Mesothelial cell of epicardium (in vitro differentiated cells): ENCODE results near the gene DLG3. TPM values are rescaled to one million over a fixed set of nuclear protein-coding genes. Genes with fewer than 3 reads are reported as not detected.

Experiments used
- DNase-seq, 2 experiments: peaks; one replicate each; pipeline ENCODE4 v3.0.0; 2021; ENCODE audit warnings: low spot score in 2 of 2; ENCODE audit not compliant: unreplicated experiment in 2 of 2
- H3K27ac Mint-ChIP-seq: 2 replicates; pipeline ENCODE4 v1.8.0; 2021; ENCODE audit warnings: mixed read lengths
- H3K27me3 Mint-ChIP-seq: 2 replicates; pipeline ENCODE4 v1.8.0; 2021; ENCODE audit warnings: low read depth, mixed read lengths
- H3K36me3 Mint-ChIP-seq: 2 replicates; pipeline ENCODE4 v1.8.0; 2021; ENCODE audit warnings: mixed read lengths
- H3K4me1 Mint-ChIP-seq: 2 replicates; pipeline ENCODE4 v1.8.0; 2021; ENCODE audit warnings: mixed read lengths
- H3K4me3 Mint-ChIP-seq: 2 replicates; pipeline ENCODE4 v1.8.0; 2021; ENCODE audit warnings: mild to moderate bottlenecking, moderate library complexity, mixed read lengths
- H3K9me3 Mint-ChIP-seq: 2 replicates; pipeline ENCODE4 v1.8.0; 2021; ENCODE audit warnings: mixed read lengths
- total RNA-seq: library from RNA; stranded (reverse); gene quantifications from 3 replicates; pipeline ENCODE4 v1.2.1, GENCODE V29; 2021
- TF ChIP-seq, protein P1 (sequence below): fragments of 200-600 bp; sonication (generic); IDR thresholded peaks from one replicate; pipeline ENCODE4 v1.5.0; 2021; ENCODE audit warnings: antibody characterized with exemption; ENCODE audit not compliant: unreplicated experiment

The DLG3 gene
- total RNA-seq, 1 donor from 2014 or later, result 39.1 TPM

DNA sequence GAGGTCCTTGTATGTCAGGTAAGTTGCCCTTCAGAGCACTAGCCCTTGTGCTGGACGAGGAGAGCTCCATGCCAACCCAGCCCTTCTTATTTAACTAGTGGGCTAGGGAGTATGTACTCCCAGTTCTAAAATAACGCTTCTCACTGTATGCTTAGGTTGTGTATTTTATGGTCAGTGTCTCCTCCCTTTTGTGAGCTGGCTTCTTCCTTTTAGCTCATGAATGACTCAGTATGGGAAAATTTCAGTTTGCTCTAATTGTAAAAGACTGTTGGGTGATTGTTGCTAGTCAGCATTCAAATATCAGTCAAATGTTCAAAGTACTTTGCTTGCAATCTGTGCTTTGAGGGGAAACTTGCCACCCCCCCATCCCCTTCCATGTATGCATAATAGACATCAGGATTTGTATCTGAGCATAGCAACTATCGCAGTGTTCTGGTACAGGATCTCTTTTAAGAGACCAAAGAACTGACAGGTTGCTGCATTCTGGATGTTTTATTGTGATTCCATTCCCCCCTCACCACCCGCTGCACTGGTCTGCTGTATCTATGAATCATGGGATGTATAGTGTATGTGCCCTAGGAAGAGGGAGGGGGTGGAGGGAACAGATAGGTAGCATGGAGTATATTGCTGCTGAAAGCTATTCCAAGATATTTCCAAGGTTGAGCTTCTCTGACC is 34.7 kb downstream of the DLG3 start:
- DNase-seq, result no peak
- peaks cover 52% of the 10 kb centered on the region for H3K4me1 Mint-ChIP-seq
- peak overlapping the region; percentile 81 for H3K27ac Mint-ChIP-seq
- peaks cover 15% of the 10 kb centered on the region for H3K9me3 Mint-ChIP-seq
- TF ChIP-seq, protein P1, sequence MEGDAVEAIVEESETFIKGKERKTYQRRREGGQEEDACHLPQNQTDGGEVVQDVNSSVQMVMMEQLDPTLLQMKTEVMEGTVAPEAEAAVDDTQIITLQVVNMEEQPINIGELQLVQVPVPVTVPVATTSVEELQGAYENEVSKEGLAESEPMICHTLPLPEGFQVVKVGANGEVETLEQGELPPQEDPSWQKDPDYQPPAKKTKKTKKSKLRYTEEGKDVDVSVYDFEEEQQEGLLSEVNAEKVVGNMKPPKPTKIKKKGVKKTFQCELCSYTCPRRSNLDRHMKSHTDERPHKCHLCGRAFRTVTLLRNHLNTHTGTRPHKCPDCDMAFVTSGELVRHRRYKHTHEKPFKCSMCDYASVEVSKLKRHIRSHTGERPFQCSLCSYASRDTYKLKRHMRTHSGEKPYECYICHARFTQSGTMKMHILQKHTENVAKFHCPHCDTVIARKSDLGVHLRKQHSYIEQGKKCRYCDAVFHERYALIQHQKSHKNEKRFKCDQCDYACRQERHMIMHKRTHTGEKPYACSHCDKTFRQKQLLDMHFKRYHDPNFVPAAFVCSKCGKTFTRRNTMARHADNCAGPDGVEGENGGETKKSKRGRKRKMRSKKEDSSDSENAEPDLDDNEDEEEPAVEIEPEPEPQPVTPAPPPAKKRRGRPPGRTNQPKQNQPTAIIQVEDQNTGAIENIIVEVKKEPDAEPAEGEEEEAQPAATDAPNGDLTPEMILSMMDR, result no peak
- H3K36me3 Mint-ChIP-seq, result peaks cover 3% of the 10 kb centered on the region
- H3K27me3 Mint-ChIP-seq, result no peaks in the 10 kb centered on the region
- H3K4me3 Mint-ChIP-seq, result no peak overlapping the region

DNA sequence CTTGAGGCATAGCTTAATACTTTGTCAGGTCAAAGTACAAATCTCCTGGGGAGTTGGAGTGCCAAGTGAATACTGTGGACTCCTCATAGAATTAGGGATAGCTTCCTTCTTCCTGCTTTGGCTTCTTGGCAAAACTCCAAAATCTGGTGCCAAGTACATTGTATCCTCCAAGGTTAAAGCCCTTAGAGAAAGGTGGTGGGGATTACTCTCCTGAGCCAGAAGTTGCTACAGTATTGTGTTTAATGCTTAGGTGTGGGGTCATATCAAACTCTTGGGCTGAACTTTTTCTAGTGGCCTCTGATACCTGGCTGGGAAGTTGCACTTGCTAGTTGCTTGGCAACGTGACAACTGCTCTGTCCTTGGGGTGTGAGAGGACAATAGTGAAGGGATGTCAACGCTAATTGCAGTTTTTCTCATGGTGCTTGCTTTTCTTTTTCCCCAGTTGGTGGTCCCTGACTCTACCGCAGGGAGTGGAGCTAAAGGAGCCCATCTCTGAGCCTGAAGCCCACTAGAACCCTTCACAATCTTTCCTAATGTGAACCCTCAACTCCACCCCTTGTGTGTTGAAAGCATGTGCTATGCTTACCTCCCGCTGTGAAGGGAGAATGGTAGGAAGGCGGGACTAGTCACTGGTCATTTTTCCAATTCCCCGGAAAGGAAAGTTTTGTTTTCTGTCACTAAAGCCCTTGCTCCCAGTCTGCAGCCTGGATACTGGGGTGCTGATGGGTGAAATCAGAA is 35.5 kb downstream of the DLG3 start:
- H3K9me3 Mint-ChIP-seq, result peaks cover 13% of the 10 kb centered on the region
- peaks cover 3% of the 10 kb centered on the region for H3K36me3 Mint-ChIP-seq
- no peak for DNase-seq

DNA sequence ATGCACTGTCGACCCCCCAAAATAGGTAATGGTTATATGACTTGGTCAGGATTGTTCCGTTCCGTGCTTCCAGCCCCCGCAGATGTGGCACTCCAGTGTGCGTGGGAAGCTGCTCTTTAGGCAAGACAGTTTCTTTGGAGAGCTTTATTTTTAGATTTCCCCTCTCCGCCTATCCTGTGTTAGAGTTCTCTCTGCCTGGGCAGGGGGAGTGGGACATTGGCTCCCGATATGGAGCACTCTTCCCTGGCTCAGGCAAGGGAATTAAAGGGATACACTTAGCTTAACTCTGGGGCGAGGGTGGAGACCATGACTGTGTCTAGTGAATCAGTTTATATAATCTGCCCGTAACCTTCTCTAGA is 36.0 kb downstream of the DLG3 start:
- peaks cover 3% of the 10 kb centered on the region for H3K36me3 Mint-ChIP-seq
- H3K27ac Mint-ChIP-seq, result no peak overlapping the region
- TF ChIP-seq, protein P1, result no peak
- H3K4me3 Mint-ChIP-seq, result no peak overlapping the region
- H3K4me1 Mint-ChIP-seq, result peaks cover 58% of the 10 kb centered on the region
- no peak for DNase-seq
- no peaks in the 10 kb centered on the region for H3K27me3 Mint-ChIP-seq
- H3K9me3 Mint-ChIP-seq, result peaks cover 13% of the 10 kb centered on the region

More for the DNA sequence above, 35.5 kb downstream of the DLG3 start:
- Mint-ChIP-seq H3K4me3 (no peak overlapping the region), H3K27ac (no peak overlapping the region), H3K4me1 (peaks cover 55% of the 10 kb centered on the region), H3K27me3 (no peaks in the 10 kb centered on the region)
- TF ChIP-seq, protein P1, result no peak

DNA sequence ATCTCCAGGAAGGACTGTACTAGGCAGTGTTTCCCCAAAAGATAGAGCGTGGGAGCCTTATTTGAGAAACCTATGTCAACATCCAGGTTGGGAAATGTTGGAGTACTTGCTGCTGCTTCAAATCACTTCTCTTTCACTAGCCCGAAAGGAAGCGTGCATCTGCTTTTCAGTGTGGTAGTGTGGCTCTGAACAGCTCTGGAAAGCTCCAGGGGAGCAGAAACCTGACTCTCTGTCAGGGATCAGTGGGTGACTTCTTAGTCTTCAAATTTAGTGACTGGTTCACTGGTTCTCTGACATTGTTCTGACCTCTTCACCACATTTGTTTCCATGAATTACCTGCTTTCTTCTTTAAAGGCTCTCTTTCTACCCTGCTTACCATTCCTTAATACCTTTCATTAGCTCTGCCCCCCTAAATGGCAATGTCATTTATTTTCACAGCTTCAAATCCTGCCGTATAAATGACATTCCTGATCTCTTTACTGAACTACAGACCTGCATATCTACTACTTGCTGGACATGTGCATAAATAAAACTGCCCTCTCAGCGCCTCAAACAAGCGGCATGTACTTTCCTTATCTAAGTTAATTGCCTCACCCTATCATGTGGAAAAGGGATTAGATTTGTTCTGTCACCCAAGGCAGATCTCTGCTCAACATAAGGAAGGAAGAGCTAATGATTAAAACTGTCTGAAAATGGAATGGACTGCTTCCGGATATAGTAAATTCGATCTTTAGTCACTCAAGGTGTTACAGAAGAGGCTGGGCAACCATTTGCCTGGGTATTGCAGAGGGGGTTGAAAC is 37.0 kb downstream of the DLG3 start:
- H3K9me3 Mint-ChIP-seq, result peaks cover 13% of the 10 kb centered on the region
- H3K27me3 Mint-ChIP-seq, result no peaks in the 10 kb centered on the region
- DNase-seq, result no peak
- H3K4me1 Mint-ChIP-seq, result peaks cover 54% of the 10 kb centered on the region
- TF ChIP-seq, protein P1, result no peak
- no peak overlapping the region for H3K4me3 Mint-ChIP-seq
- peaks cover 3% of the 10 kb centered on the region for H3K36me3 Mint-ChIP-seq
- H3K27ac Mint-ChIP-seq, result no peak overlapping the region

DNA sequence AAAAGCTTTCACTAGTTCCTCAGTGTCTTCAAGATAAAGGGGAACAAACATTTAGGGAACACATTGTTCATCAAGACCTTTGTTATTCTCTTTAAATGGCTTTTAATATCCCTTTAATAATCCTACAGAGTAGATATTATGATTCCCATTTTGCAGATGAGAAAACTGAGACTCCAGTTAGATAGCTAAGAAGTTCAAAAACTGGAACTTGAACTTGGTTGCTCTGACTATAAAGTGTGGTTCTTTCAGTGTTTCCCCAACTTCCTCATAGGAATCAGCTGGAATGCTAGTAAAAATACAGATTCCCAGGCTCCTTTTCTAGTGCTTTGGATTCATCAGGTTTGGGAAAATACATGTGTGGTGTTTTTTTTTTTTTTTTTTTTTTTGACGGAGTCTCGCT is 37.7 kb downstream of the DLG3 start:
- no peak overlapping the region for H3K4me3 Mint-ChIP-seq
- TF ChIP-seq, protein P1, result no peak
- no peak overlapping the region for H3K27ac Mint-ChIP-seq
- peaks cover 48% of the 10 kb centered on the region for H3K4me1 Mint-ChIP-seq
- no peak for DNase-seq
- H3K36me3 Mint-ChIP-seq, result peaks cover 6% of the 10 kb centered on the region
- peaks cover 13% of the 10 kb centered on the region for H3K9me3 Mint-ChIP-seq
- H3K27me3 Mint-ChIP-seq, result no peaks in the 10 kb centered on the region
